Measurements from ENCODE around the gene OGFOD3.
"Not testable (repeated sequence)": the region's sequence is repeated elsewhere in the genome, so short reads cannot be mapped to it uniquely, and the experiment has no call there.

Gene OGFOD3

DNA sequence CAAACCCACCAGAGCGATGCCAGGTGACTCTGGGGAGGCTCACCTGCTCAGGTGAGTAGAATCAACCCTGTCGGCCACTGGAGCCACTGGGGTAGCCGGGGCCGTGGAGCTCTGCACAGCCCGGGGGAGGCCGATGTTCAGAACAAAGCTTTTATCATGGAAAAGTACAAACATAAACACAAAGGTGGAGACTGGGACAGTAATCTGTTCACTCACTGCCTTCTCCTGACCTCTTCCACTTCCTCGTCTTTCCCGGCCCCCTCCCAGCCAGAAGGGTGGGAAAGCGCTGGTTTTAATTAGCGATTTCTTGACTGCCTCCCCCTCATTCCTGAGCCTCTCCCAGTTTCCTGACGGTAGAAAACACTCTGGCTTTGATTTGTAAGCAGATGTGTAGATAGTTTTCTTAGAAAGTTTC lies 69.1 kb downstream of the OGFOD3 start:
- DNase-seq: no peak

DNA sequence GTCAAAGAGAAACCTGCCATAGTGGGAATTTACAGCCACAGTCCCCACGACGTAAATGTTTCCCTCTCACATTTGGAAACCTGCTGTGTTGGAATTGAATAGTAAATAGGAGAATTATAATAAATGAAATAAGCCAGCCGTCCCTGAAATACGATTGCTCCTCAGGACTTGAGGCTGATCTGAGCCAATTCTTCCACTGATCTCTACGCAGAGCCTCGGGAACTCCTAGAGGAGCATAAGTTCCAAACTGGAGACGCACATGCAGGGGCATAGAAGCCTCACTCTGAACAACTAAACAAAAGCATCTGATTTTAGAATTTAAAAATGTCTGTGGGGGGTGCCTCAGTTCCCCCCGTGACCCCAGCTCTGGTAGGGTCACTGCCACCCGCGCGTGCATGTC lies 69.5 kb downstream of the OGFOD3 start:
- DNase-seq: no peak

DNA sequence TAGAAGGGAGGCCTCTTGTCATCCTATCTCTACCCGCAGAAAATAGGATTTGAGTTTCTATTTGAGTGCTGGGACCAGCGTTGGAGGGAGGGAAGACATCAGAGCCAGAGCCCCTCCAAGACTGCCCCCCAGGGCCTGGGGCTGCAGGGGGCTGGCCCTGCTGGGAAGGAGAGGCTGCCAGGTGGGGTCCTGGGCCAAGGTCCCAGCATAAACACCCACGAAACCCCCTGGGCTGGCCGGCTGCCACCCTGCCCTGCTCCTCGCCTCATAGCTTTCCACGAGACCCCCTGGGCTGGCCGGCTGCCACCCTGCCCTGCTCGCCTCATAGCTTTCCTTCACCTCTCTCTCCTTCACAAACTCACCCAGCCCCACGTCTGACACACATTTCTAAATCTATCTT lies 70.0 kb downstream of the OGFOD3 start:
- DNase-seq: no peak

DNA sequence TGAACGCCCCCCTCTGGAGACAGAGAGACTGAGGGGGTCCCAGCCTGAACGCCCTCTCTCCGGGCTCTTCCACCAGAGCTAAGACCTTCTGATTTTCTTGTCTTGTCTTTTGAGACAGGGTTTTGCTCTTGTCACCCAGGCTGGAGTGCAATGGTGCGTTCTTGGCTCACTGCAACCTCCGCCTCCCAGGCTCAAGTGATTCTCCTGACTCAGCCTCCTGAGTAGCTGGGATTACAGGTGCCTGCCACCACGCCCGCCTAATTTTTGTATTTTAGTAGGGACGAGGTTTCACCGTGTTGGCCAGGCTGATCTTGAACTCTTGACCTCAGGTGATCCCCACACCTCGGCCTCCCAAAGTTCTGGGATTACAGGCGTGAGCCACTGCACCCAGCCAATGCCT lies 70.4 kb downstream of the OGFOD3 start:
- DNase-seq: not testable (repeated sequence)

DNA sequence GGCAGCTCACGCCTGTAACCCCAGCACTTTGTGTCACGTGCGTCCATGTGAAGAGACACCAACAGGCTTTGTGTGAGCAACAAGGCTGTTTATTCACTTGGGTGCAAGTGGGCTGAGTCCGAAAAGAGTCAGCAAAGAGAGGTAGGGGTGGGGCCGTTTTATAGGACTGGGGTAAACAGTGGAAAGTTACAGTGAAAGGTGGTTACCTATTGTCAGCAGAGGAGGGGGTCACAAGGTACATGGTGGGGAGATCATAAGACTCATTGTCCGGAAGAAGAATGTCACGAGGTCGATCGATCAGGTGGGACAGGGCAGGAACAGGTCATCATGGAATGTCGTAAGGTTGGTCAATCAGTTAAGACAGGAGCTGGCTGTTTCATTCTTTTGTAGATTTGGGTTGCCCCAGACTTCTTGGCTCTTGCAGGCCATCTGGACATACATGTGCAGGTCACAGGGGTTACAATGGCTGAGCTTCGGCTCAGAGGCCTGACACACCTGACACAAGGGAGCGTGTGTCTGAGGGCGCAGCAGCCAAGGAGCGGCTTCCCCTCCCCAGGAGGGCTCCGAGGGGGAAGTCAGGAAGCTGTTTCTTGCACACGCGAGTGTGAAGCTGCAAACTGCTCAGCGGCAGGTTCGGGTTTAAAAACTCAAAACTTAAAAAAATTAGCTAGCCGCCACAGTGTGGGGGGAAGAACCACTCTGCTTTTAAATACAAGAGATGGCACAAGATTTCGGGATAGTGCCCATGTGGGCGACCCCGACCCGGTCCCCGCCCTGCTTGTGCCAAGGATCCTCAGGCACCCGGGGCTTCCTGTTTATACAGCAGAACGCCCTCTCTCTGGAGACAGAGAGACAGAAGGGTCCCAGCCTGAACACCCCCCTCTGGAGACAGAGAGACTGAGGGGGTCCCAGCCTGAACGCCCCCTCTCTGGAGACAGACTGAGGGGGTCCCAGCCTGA lies 71.8 kb downstream of the OGFOD3 start:
- no peak for DNase-seq

DNA sequence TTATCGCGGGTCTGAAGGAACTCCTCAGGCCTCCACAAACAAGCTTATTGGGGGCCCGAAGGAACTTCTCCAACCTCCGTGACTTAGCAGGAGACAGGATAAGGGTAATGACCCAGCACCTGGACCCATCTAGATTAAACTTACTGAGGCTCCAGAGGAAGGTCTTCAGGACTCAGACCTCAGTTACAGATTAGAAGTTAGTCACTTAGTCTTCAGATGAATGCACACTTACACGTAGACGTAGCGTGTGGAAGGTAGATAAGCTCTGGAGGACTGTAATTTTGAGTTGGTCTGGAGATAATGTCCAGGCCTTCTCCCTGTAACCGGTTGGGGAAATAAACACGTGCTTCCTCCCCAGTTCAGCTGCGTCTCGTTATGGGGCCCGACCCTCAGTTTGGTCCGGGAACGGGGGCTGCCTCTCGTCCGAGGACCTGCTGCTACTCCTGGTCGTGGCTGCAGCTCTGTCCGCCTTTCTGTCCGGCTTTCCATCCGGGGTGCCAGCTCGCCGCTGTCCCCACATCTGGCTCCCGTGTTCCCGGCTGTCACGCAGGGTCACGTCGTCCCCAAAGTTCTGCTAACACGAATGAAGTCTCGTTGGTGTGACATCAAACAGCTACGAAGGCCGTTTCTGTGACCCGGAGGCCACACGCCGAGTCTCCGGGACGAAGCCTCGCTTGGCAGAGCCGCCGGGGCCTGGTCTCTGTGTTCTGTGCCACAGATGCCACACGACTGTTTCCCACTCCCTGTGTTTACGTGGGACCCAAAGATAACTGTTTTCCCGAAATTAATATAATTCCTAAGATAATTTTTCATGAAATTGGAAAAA lies 73.0 kb downstream of the OGFOD3 start:
- DNase-seq: no peak

DNA sequence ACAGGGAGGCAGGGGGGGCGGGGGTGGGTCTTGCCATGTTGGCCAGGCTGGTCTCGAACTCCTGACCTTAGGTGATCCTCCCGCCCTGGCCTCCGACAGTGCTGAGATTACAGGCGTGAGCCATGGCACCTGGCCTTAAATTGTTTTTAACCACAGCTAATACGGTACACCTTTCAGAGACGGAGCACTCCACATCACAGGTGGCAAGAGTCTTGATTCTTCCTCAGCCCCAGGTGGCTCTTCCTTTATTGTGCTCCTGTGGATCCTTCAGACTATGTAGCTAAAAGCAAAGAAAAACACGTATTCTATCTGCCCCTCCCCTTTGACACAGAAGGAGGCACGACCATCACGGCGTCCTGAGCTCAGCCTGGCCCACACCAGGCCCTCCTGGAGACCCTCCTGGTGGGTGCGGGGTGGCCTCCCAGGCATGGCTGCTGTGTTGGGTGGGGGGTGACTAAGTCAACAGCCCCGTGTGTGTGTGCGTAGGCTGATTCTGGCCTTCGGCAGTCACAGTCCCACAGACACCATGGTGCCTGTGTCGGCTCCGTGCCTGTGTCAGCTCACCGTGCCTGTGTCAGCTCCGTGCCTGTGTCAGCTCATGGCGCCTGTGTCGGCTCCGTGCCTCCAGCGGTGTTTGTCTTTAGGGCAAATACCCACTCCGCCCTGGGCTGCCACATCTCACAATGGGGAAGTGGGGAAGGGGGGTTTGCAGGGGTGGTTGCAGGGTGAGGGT lies 74.0 kb downstream of the OGFOD3 start:
- no peak for DNase-seq

DNA sequence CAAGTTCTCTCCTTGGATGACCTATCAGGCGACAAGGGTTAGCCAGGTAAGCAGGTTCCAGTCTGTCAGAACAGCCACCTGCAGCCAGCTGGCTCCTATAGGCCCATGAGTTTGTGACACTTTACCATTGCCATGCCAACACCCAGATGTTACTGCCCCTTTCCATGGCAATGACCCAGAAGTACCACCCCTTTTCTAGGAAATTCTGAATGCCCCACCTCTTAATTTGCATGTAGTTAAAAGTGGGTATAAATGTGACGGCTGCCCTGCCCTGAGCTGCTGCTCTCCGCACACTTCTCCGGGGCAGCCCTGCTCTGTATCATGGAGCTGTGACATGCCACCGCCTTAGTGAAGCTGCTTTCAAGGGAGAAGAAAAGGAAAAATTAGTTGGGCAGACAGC lies 74.8 kb downstream of the OGFOD3 start:
- DNase-seq: no peak

DNA sequence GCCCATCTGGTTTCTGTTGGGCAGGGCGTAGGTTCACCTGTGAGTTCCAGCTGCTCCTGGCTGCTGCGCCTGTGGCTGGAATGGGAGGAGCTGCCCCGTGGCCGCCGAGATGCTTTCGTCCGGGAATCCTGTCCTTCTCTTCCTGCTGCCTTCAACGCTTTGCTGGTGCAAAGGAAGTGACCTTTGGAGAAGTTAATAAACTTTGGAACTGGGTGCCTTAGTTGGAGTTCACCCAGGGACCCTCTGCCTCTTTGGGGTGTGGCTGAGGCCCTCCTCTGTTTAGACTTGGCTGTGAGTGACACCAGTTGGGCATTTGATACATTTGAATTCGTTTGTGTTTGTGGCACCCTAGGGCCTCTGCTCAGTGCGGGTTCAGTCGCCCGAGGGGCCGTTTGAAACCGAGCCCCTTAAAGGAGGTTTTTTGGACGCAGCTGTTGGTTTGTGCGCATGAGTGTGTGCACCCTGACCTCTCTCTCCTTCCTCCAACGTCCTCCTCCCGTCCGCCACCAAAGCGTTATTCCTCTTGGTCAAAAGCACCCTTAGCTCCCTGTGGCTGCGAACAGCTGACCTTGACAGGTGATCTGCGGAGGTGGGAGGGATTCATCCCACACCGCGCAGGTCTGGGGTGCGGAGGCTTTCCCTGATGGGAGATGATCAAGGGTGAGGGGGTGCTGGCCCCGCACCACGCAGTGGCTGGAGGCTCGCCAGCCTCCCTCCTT lies 75.9 kb downstream of the OGFOD3 start:
- DNase-seq: no peak

DNA sequence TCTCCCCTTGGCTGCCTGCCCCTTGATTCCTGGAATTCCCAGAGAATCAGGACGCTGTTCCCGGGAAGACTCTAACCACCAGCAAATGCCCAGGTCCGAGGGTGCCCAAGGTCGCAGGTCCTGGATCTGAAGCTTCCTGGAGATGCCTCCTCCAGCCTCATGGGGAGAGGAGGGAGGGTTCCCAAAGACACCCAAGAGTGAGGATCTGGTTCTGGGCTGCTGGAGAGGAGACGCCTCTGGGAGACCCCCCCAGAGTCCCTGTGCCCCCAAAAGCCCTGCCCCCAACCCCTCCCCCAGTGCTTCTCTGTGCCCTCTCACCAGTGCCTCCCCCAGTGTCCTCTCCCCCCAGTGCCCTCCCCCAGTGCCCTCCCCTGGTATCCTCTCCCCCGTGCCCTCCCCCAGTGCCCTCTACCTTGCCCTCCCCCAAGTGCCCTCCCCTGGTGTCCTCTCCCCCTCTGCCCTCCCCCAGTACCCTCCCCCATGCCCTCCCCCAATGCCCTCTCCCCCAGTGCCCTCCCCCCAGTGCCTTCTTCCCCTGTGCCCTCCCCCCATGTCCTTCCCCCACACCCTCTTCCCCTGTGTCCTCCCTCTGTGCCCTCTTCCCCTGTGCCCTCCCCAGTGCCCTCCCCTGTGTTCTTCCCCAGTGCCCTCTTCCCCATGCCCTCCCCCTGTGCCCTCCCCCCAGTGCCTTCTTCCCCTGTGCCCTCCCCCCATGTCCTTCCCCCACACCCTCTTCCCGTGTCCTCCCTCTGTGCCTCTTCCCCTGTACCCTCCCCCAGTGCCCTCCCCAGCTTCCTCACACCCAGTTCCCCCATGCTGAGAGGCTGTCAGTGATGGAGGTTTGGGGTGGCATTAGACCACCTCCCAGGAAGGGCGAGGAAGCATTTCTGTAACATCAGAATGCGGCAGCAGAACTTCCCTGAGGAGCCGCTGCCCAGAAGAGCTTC lies 78.5 kb downstream of the OGFOD3 start:
- no peak for DNase-seq

Measured in activated CD4-positive, alpha-beta T cell treated with anti-CD3 and anti-CD28 coated beads, Interleukin-2, amount 50 U/mL, for 48 hours (primary cell).